HG03064 (cell line): ENCODE measurements around the gene ATP2B1.
"Not testable (repeated sequence)": the region's sequence is repeated elsewhere in the genome, so short reads cannot be mapped to it uniquely, and the experiment has no call there.

ENCODE experiments used
- ATAC-seq: cut with Tn5 transposase; IDR thresholded peaks from one replicate; pipeline ENCODE4 v1.9.1; 2021; ENCODE audit warnings: low read depth; ENCODE audit not compliant: unreplicated experiment

The ATP2B1 gene

GRCh38 chr12:89717759-89718523 is 9.3 kb upstream of the ATP2B1 start:
- no peak for ATAC-seq

- no peak for ATAC-seq
These were observed 4.1 kb upstream of the ATP2B1 start for GRCh38 chr12:89712706-89713105.

- ATAC-seq: no peak
These were observed 2.5 kb upstream of the ATP2B1 start for GRCh38 chr12:89710873-89711750.

GRCh38 chr12:89709995-89710872 is 1.6 kb upstream of the ATP2B1 start:
- peak; percentile 5 for ATAC-seq

- peak; percentile 70 for ATAC-seq
These were observed 738 bp upstream of the ATP2B1 start for GRCh38 chr12:89709157-89709994.

GRCh38 chr12:89707703-89708564 is 704 bp downstream of the ATP2B1 start:
- ATAC-seq: peak; percentile 2

- no peak for ATAC-seq
These were observed 1.5 kb downstream of the ATP2B1 start for GRCh38 chr12:89706986-89707702.

- no peak for ATAC-seq
These were observed 2.1 kb downstream of the ATP2B1 start for GRCh38 chr12:89706551-89706950.

GRCh38 chr12:89704457-89704856 is 4.2 kb downstream of the ATP2B1 start:
- ATAC-seq: no peak

- ATAC-seq: no peak
These were observed 4.9 kb downstream of the ATP2B1 start for GRCh38 chr12:89703768-89704167.

- ATAC-seq: no peak
These were observed 6.1 kb downstream of the ATP2B1 start for GRCh38 chr12:89702503-89702902.

GRCh38 chr12:89701606-89702206 is 6.9 kb downstream of the ATP2B1 start:
- no peak for ATAC-seq

GRCh38 chr12:89700191-89700810 is 8.3 kb downstream of the ATP2B1 start:
- ATAC-seq: no peak

GRCh38 chr12:89698607-89699006 is 10.0 kb downstream of the ATP2B1 start:
- ATAC-seq: no peak

- ATAC-seq: not testable (repeated sequence)
These were observed 10.9 kb downstream of the ATP2B1 start for GRCh38 chr12:89697728-89698127.

GRCh38 chr12:89697296-89697695 is 11.3 kb downstream of the ATP2B1 start:
- no peak for ATAC-seq

- ATAC-seq: no peak
These were observed 12.8 kb downstream of the ATP2B1 start for GRCh38 chr12:89695830-89696229.
